Uterus (tissue), 2 donors: ENCODE data around the gene MAN2B2.

Experiments used
- POLR2A ChIP-seq, 2 donors: fragments of 450-650 bp; IDR thresholded peaks; one replicate each; pipeline ENCODE4 v1.6.1; 2016; ENCODE audit warnings: antibody characterized with exemption in 2 of 2, mild to moderate bottlenecking in 1 of 2, moderate library complexity in 1 of 2
- TF ChIP-seq, protein P1 (sequence below), 4 experiments: fragments of 200-600 bp in 2 of 4; fragments of 450-650 bp in 2 of 4; sonication (generic) in 2 of 4; IDR thresholded peaks; one replicate each; pipeline ENCODE4 v1.5.1; 2016 to 2019; ENCODE audit warnings: antibody characterized with exemption in 4 of 4, mild to moderate bottlenecking in 2 of 4, moderate library complexity in 1 of 4

DNA sequence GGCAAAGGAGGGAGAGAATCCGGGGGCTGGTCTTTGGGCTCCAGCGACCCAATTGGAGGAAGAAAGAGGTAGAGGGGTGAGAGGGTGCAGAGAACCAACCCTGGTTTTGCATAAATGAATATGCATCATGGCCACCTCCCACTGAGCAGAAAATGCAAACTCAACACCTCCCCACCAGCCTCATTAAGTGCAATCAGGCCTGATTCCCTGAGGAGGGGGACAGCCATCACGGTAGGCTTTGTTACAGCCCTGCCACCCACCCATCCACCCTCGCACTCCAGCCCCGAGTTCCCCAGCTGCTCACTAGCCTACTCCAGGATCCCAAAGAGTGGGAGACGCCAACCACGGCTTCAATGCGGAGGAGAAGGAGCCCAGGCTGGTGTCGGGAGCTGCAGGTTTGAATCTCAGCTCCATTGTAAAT lies 48.3 kb upstream of the MAN2B2 start:
- TF ChIP-seq, protein P1, sequence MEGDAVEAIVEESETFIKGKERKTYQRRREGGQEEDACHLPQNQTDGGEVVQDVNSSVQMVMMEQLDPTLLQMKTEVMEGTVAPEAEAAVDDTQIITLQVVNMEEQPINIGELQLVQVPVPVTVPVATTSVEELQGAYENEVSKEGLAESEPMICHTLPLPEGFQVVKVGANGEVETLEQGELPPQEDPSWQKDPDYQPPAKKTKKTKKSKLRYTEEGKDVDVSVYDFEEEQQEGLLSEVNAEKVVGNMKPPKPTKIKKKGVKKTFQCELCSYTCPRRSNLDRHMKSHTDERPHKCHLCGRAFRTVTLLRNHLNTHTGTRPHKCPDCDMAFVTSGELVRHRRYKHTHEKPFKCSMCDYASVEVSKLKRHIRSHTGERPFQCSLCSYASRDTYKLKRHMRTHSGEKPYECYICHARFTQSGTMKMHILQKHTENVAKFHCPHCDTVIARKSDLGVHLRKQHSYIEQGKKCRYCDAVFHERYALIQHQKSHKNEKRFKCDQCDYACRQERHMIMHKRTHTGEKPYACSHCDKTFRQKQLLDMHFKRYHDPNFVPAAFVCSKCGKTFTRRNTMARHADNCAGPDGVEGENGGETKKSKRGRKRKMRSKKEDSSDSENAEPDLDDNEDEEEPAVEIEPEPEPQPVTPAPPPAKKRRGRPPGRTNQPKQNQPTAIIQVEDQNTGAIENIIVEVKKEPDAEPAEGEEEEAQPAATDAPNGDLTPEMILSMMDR (IDR thresholded peaks at IDR 0.05) = no peak
- no peak for TF ChIP-seq POLR2A (IDR thresholded peaks at IDR 0.05)
